ENCODE data around the gene SLC5A6. TPM values are rescaled to one million over a fixed set of nuclear protein-coding genes. Genes with fewer than 3 reads are reported as not detected.

SLC5A6 gene
- total and polyA plus RNA-seq, 2 donors (not counting 1 experiment from before 2014, with no cell fraction given), result 50.8 to 52.6 TPM

DNA sequence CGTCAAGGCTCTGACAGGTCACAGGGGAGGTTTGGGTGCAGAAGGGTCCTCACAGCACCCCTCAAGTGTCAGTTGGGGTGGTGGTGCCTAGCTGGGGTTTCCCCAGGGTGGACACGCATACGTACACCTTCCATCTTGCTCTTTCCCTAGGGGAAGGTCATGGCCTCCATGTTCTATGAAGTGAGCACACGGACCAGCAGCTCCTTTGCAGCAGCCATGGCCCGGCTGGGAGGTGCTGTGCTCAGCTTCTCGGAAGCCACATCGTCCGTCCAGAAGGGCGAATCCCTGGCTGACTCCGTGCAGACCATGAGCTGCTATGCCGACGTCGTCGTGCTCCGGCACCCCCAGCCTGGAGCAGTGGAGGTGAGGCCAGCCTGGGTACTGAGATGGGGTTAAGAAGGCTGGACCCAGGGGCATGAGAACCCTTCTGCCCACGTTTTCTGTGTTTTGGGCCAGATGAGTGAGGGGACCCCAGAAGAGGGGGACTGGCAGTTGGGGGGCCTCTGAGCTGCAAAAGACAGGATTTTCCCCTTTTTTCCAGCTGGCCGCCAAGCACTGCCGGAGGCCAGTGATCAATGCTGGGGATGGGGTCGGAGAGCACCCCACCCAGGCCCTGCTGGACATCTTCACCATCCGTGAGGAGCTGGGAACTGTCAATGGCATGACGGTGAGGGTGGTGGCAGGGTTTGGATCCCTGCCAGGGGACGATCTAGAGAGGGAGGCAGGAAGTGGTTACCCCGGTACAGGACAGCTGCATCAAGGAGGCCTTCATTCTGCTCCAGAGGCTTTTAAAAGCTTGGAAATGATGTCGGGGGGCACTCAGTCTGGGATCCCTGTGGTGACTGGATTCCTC is 29.9 kb upstream of the SLC5A6 start:
- H3K27me3 Mint-ChIP-seq, result no peaks in the 10 kb centered on the region
- Histone ChIP-seq H3K79me2 (ENCODE audit: control insufficient read depth, insufficient read depth, low read length) (no peaks in the 10 kb centered on the region), H3K9me3 (ENCODE audit: control extremely low read depth in 1 of 3, control insufficient read depth in 2 of 3, insufficient read depth in 1 of 3, low read length in 2 of 3) (no peaks in the 10 kb centered on the region), H3K36me3 (replicated peaks in 1 of 2; ENCODE audit: control extremely low read depth in 1 of 2, control insufficient read depth in 1 of 2, extremely low read depth in 1 of 2, insufficient read depth in 2 of 2, low read length in 1 of 2) (peaks cover 0 to 64% of the 10 kb centered on the region in 2 experiments), H3K27ac (ENCODE audit: low read length in 2 of 2) (no peak overlapping the region), H2AFZ (ENCODE audit: insufficient read depth, low read depth, low read length, poor library complexity, severe bottlenecking) (no peak overlapping the region), H3K27me3 (replicated peaks in 1 of 4; ENCODE audit: control extremely low read depth in 1 of 4, control insufficient read depth in 3 of 4, insufficient read depth in 4 of 4, low read length in 3 of 4) (no peaks in the 10 kb centered on the region), H3K4me3 (ENCODE audit: control extremely low read depth in 1 of 5, extremely low read depth in 1 of 5, insufficient read depth in 1 of 5, low read depth in 2 of 5, low read length in 4 of 5) (no peak overlapping the region), H3K9ac (ENCODE audit: low read length) (no peak overlapping the region), H3K4me2 (replicated peaks; ENCODE audit: low read depth, low read length, poor library complexity, severe bottlenecking) (no peak overlapping the region), H3K4me1 (ENCODE audit: control insufficient read depth in 2 of 2, insufficient read depth in 2 of 2, low read length in 2 of 2) (no peaks in the 10 kb centered on the region), H4K20me1 (ENCODE audit: control insufficient read depth, insufficient read depth, low read length, poor library complexity, severe bottlenecking) (no peaks in the 10 kb centered on the region)
- 78% methylated on average over 24 of the region's 24 CpGs for WGBS (ENCODE audit: insufficient coverage)
- POLR2A ChIA-PET, result no interaction called here
- no peaks in the 10 kb centered on the region for H3K9me3 Mint-ChIP-seq (ENCODE audit: insufficient read depth)
- no peak overlapping the region for H3K4me3 Mint-ChIP-seq
- no peaks in the 10 kb centered on the region for H3K4me1 Mint-ChIP-seq
- DNase-seq (no peak), ATAC-seq (ENCODE audit: low read depth) (no peak)
- no peak for TF ChIP-seq EZH2 (IDR thresholded peaks at IDR 0.05; ENCODE audit: borderline replicate concordance, insufficient read depth, low read depth, low read length, poor library complexity, severe bottlenecking)
- TF ChIP-seq, protein P1, sequence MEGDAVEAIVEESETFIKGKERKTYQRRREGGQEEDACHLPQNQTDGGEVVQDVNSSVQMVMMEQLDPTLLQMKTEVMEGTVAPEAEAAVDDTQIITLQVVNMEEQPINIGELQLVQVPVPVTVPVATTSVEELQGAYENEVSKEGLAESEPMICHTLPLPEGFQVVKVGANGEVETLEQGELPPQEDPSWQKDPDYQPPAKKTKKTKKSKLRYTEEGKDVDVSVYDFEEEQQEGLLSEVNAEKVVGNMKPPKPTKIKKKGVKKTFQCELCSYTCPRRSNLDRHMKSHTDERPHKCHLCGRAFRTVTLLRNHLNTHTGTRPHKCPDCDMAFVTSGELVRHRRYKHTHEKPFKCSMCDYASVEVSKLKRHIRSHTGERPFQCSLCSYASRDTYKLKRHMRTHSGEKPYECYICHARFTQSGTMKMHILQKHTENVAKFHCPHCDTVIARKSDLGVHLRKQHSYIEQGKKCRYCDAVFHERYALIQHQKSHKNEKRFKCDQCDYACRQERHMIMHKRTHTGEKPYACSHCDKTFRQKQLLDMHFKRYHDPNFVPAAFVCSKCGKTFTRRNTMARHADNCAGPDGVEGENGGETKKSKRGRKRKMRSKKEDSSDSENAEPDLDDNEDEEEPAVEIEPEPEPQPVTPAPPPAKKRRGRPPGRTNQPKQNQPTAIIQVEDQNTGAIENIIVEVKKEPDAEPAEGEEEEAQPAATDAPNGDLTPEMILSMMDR (IDR thresholded peaks at IDR 0.05), result no peak
- H3K27ac Mint-ChIP-seq, result no peak overlapping the region
- CTCF ChIA-PET, result interaction anchor here (1.0 kb wide), 1 partner anchor 60 kb away, joined by 3 read pairs; no protein-coding TSS in a partner anchor
- intact Hi-C loops (cut with micrococcal nuclease), result no loop called here

DNA sequence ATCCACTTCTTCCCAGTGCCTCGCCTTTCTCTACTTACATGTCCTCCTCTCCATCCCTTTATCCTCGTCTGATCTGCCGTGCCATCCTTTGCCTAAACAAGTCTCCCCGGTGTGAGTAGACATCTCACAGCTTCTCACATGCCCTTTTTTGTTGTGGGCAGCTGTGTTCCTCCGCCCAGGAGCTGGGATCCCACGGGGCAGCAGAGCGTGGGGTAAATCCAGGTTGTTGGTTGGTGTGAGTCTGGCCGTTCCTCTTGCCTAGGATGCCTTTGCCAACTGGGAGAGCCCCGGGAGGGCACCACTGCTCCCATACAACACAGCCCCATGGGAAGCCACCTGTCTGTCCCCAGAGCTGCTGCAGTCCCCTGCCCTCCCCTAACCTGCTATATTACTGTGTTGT is 28.3 kb upstream of the SLC5A6 start:
- no peak overlapping the region for H3K4me2 ChIP-seq (replicated peaks; ENCODE audit: low read depth, low read length, poor library complexity, severe bottlenecking)
- CTCF ChIA-PET, result interaction anchor here (0.9 kb wide), 1 partner anchor 40 kb away, joined by 4 read pairs; no protein-coding TSS in a partner anchor
- H3K4me1 ChIP-seq (ENCODE audit: control insufficient read depth in 2 of 2, insufficient read depth in 2 of 2, low read length in 2 of 2), result no peaks in the 10 kb centered on the region

More for the DNA sequence above, 28.3 kb upstream of the SLC5A6 start:
- no peak for TF ChIP-seq EZH2 (IDR thresholded peaks at IDR 0.05; ENCODE audit: borderline replicate concordance, insufficient read depth, low read depth, low read length, poor library complexity, severe bottlenecking)
- TF ChIP-seq, protein P1 (IDR thresholded peaks at IDR 0.05), result no peak
- no peaks in the 10 kb centered on the region for H3K9me3 Mint-ChIP-seq (ENCODE audit: insufficient read depth)
- no peaks in the 10 kb centered on the region for H3K4me1 Mint-ChIP-seq
- intact Hi-C loops (cut with micrococcal nuclease), result no loop called here
- Histone ChIP-seq H3K27me3 (replicated peaks in 1 of 4; ENCODE audit: control extremely low read depth in 1 of 4, control insufficient read depth in 3 of 4, insufficient read depth in 4 of 4, low read length in 3 of 4) (no peaks in the 10 kb centered on the region), H4K20me1 (ENCODE audit: control insufficient read depth, insufficient read depth, low read length, poor library complexity, severe bottlenecking) (no peaks in the 10 kb centered on the region), H3K9ac (ENCODE audit: low read length) (no peak overlapping the region), H3K27ac (ENCODE audit: low read length in 2 of 2) (no peak overlapping the region), H3K36me3 (replicated peaks in 1 of 2; ENCODE audit: control extremely low read depth in 1 of 2, control insufficient read depth in 1 of 2, extremely low read depth in 1 of 2, insufficient read depth in 2 of 2, low read length in 1 of 2) (peaks cover 0 to 75% of the 10 kb centered on the region in 2 experiments), H2AFZ (ENCODE audit: insufficient read depth, low read depth, low read length, poor library complexity, severe bottlenecking) (no peak overlapping the region), H3K9me3 (ENCODE audit: control extremely low read depth in 1 of 3, control insufficient read depth in 2 of 3, insufficient read depth in 1 of 3, low read length in 2 of 3) (no peaks in the 10 kb centered on the region), H3K4me3 (ENCODE audit: control extremely low read depth in 1 of 5, extremely low read depth in 1 of 5, insufficient read depth in 1 of 5, low read depth in 2 of 5, low read length in 4 of 5) (no peak overlapping the region), H3K79me2 (ENCODE audit: control insufficient read depth, insufficient read depth, low read length) (no peaks in the 10 kb centered on the region)
- 93% methylated on average over 3 of the region's 9 CpGs for WGBS (ENCODE audit: insufficient coverage)
- H3K27me3 Mint-ChIP-seq, result no peaks in the 10 kb centered on the region
- no peak for ATAC-seq (ENCODE audit: low read depth)
- DNase-seq, result no peak
- no peak overlapping the region for H3K27ac Mint-ChIP-seq
- H3K4me3 Mint-ChIP-seq, result no peak overlapping the region
- POLR2A ChIA-PET, result no interaction called here

Data from B cell (primary cell).